GM23338 (cell line): ENCODE results near the gene STPG4. TPM values are rescaled to one million over a fixed set of nuclear protein-coding genes. Genes with fewer than 3 reads are reported as not detected.

Experiments used
- ATAC-seq: fragments of 200-7000 bp; cut with Tn5 transposase; 3 replicates; pipeline ENCODE4 v1.9.1; 2020
- DNase-seq: peaks from one replicate; pipeline ENCODE4 v3.0.0-alpha.2; 2015; ENCODE audit warnings: low spot score
- H2AFZ ChIP-seq: fragments of 200-600 bp; sonication (generic); 2 replicates; pipeline ENCODE4 v1.8.0; 2016; ENCODE audit warnings: antibody characterized with exemption, mild to moderate bottlenecking, moderate library complexity
- H3F3A ChIP-seq: fragments of 200-600 bp; sonication (generic); replicated peaks from 2 replicates; pipeline ENCODE4 v1.8.0; 2017; ENCODE audit warnings: antibody characterized with exemption, mixed run types, low read depth
- H3K27ac ChIP-seq: fragments of 200-600 bp; sonication (generic); 2 replicates; pipeline ENCODE4 v1.6.1; 2016; ENCODE audit warnings: low read depth
- H3K27me3 ChIP-seq: fragments of 200-600 bp; sonication (generic); 2 replicates; pipeline ENCODE4 v1.8.0; 2016; ENCODE audit warnings: mild to moderate bottlenecking, mixed run types, moderate library complexity; ENCODE audit not compliant: insufficient read depth
- H3K36me3 ChIP-seq: fragments of 200-600 bp; sonication (generic); 2 replicates; pipeline ENCODE4 v1.8.0; 2016; ENCODE audit warnings: mild to moderate bottlenecking; ENCODE audit not compliant: insufficient read depth
- H3K4me1 ChIP-seq: fragments of 200-600 bp; sonication (generic); 2 replicates; pipeline ENCODE4 v1.8.0; 2016; ENCODE audit warnings: mild to moderate bottlenecking, moderate library complexity; ENCODE audit not compliant: insufficient read depth
- H3K4me2 ChIP-seq: fragments of 200-600 bp; sonication (generic); 2 replicates; pipeline ENCODE4 v1.7.1; 2017; ENCODE audit warnings: mixed run types
- H3K4me3 ChIP-seq: fragments of 200-600 bp; sonication (generic); 2 replicates; pipeline ENCODE4 v1.6.1; 2016; ENCODE audit warnings: mixed run types
- H3K79me2 ChIP-seq: fragments of 200-600 bp; sonication (generic); replicated peaks from 2 replicates; pipeline ENCODE4 v1.8.0; 2017; ENCODE audit warnings: mild to moderate bottlenecking; ENCODE audit not compliant: insufficient read depth
- H3K9me2 ChIP-seq: fragments of 200-600 bp; sonication (generic); 2 replicates; pipeline ENCODE4 v1.8.0; 2017; ENCODE audit not compliant: insufficient read depth
- H4K20me1 ChIP-seq: fragments of 200-600 bp; sonication (generic); replicated peaks from 2 replicates; pipeline ENCODE4 v1.8.0; 2017; ENCODE audit warnings: mild to moderate bottlenecking; ENCODE audit not compliant: insufficient read depth
- H3K27ac Mint-ChIP-seq: 2 replicates; pipeline ENCODE4 v1.8.0; 2020; ENCODE audit warnings: inconsistent platforms, mild to moderate bottlenecking, moderate library complexity, mixed read lengths
- H3K27me3 Mint-ChIP-seq: 3 replicates; pipeline ENCODE4 v1.8.0; 2022; ENCODE audit warnings: low read depth, mild to moderate bottlenecking, moderate library complexity, mixed read lengths, inconsistent platforms; ENCODE audit not compliant: insufficient read depth, poor library complexity
- H3K36me3 Mint-ChIP-seq: 3 replicates; pipeline ENCODE4 v1.8.0; 2021; ENCODE audit warnings: low read depth, mild to moderate bottlenecking, inconsistent platforms, moderate library complexity, mixed read lengths
- H3K4me1 Mint-ChIP-seq: 3 replicates; pipeline ENCODE4 v1.8.0; 2020; ENCODE audit warnings: mild to moderate bottlenecking, inconsistent platforms, mixed read lengths
- H3K4me3 Mint-ChIP-seq: 3 replicates; pipeline ENCODE4 v1.8.0; 2021; ENCODE audit warnings: moderate library complexity, mild to moderate bottlenecking, inconsistent platforms, mixed read lengths
- H3K9me3 Mint-ChIP-seq: 3 replicates; pipeline ENCODE4 v1.8.0; 2020; ENCODE audit warnings: moderate library complexity, mild to moderate bottlenecking, inconsistent platforms, mixed read lengths
- CREB1 ChIP-seq: fragments of 250-450 bp; sonication (Bioruptor Pico); IDR thresholded peaks from 2 replicates; pipeline ENCODE4 v1.5.0; 2020; ENCODE audit warnings: low read depth, mild to moderate bottlenecking, moderate library complexity
- EZH2 ChIP-seq: fragments of 200-600 bp; sonication (generic); IDR thresholded peaks from one replicate; pipeline ENCODE4 v1.8.0; 2017; ENCODE audit warnings: antibody characterized with exemption, mild to moderate bottlenecking, low read depth; ENCODE audit not compliant: unreplicated experiment
- NANOG ChIP-seq: IDR thresholded peaks from 2 replicates; pipeline ENCODE4 v1.6.1; 2016; ENCODE audit warnings: antibody characterized with exemption, borderline replicate concordance
- polyA plus RNA-seq: library from polyadenylated mRNA; unstranded; fragments of >200 nt; fragmentation: Nextera tagmentation; extraction: Ambion mirVana; gene quantifications from 2 replicates; pipeline ENCODE4 v1.2.1, GENCODE V29; 2016
- total RNA-seq: library from RNA; depleted of rRNA; stranded (reverse); fragments of >200 nt; shearing (Covaris generic); gene quantifications from 2 replicates; pipeline ENCODE4 v1.2.3, GENCODE V29; 2014
- TF ChIP-seq, protein P1 (sequence below): IDR thresholded peaks from 2 replicates; pipeline ENCODE4 v1.6.1; 2016; ENCODE audit warnings: antibody characterized with exemption
- TF ChIP-seq, protein P2 (sequence below): IDR thresholded peaks from one replicate; pipeline ENCODE4 v1.6.1; 2018; ENCODE audit warnings: antibody characterized with exemption; ENCODE audit not compliant: unreplicated experiment

The STPG4 gene
- total and polyA plus RNA-seq, 2 experiments from 2014 or later: 0.28 TPM; not detected in 1

DNA sequence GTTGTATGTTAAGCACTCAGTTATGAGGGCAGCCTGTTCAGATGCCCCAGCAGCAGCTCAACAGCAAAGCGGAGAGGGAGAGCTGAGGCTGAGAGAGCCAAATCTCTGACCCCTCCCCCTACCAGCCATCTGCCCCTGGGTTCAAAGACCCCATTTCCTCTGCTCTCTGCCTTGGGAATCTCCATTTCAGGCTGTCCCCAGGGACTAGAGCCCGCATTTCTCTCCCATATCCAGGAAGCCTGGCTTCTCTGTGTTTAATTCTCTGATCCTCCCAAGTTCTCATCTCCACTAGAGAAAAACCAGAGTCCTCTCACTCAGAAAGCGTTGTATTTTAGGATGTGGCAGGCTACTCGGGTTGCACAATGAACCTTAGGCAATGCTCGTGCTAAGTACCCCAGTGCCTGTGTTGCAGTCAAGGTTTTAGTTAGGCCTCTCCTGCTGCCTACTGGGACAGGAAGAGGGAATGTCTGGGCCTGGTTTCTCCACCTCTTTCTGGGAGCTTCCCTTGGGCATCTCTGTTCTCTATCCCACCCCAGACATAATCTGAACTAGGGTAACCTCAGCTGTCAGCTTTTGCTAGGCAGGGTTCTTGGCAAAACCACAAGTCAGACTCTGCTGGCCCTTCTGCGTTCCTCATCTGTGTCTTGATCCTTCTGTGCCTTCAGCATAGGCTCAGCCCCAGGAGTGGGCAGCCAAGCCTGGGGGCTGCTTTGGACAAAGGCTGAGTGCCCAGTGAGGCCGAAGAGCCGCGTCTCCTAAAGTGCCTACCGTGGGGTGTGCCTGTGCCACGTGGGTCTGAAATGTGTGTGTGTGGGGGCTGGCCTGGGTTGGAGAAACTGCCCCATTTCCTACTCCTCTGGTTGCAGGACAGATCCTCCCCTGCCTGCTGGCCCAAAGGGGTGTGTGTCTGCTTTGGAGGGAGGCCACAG, 96.8 kb downstream of the STPG4 start:
- Histone ChIP-seq H3K4me1 (peaks cover 18% of the 10 kb centered on the region; the same call in 1 of the 2 replicates), H3K36me3 (no peaks in the 10 kb centered on the region), H3K4me2 (peak overlapping the region; percentile 43; the same call in 1 of the 2 replicates), H3K4me3 (no peak overlapping the region), H3K79me2 (no peaks in the 10 kb centered on the region), H3K27ac (no peak overlapping the region), H2AFZ (no peak overlapping the region), H3K27me3 (no peaks in the 10 kb centered on the region), H4K20me1 (no peaks in the 10 kb centered on the region), H3K9me2 (no peaks in the 10 kb centered on the region), H3F3A (no peaks in the 10 kb centered on the region)
- no peak overlapping the region; the same call in 2 of the 3 replicates for H3K4me3 Mint-ChIP-seq
- H3K27ac Mint-ChIP-seq: peak overlapping the region; percentile 51; the same call in 1 of the 2 replicates
- H3K4me1 Mint-ChIP-seq: peaks cover 38% of the 10 kb centered on the region
- H3K9me3 Mint-ChIP-seq: no peaks in the 10 kb centered on the region
- DNase-seq (no peak), ATAC-seq (peak; percentile 7; the same call in 2 of the 3 replicates)
- peaks cover 6% of the 10 kb centered on the region for H3K27me3 Mint-ChIP-seq
- H3K36me3 Mint-ChIP-seq: no peaks in the 10 kb centered on the region
- no peak for TF ChIP-seq EZH2
- TF ChIP-seq NANOG: no peak

DNA sequence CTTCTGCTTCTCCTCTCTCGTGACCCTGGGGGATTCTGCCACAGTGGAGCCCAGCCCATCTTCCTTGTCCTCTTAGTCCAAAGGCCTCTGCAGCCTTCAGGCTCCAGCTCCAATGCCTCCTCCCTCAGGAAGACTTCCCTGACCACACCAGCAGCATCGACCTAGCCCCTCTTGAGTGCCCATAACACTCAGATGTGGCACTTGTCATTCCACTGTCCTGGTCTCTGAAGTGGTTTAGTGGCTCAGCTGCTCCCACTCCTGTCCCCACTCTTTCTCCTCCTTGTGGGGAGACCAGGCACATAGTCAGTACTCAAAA, 97.5 kb downstream of the STPG4 start:
- Histone ChIP-seq H3K4me3 (no peak overlapping the region), H3K9me2 (no peaks in the 10 kb centered on the region), H3F3A (no peaks in the 10 kb centered on the region), H3K4me1 (peaks cover 18% of the 10 kb centered on the region; the same call in 1 of the 2 replicates), H3K27ac (no peak overlapping the region), H3K36me3 (no peaks in the 10 kb centered on the region), H3K27me3 (no peaks in the 10 kb centered on the region), H3K4me2 (no peak overlapping the region; the same call in 1 of the 2 replicates), H2AFZ (no peak overlapping the region), H4K20me1 (no peaks in the 10 kb centered on the region), H3K79me2 (no peaks in the 10 kb centered on the region)
- no peak overlapping the region; the same call in 2 of the 3 replicates for H3K4me3 Mint-ChIP-seq
- H3K36me3 Mint-ChIP-seq: no peaks in the 10 kb centered on the region
- H3K9me3 Mint-ChIP-seq: no peaks in the 10 kb centered on the region
- ATAC-seq (no peak), DNase-seq (no peak)
- H3K27ac Mint-ChIP-seq: peak overlapping the region; percentile 51; the same call in 1 of the 2 replicates
- TF ChIP-seq, protein P1, sequence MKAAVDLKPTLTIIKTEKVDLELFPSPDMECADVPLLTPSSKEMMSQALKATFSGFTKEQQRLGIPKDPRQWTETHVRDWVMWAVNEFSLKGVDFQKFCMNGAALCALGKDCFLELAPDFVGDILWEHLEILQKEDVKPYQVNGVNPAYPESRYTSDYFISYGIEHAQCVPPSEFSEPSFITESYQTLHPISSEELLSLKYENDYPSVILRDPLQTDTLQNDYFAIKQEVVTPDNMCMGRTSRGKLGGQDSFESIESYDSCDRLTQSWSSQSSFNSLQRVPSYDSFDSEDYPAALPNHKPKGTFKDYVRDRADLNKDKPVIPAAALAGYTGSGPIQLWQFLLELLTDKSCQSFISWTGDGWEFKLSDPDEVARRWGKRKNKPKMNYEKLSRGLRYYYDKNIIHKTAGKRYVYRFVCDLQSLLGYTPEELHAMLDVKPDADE: no peak
- H3K4me1 Mint-ChIP-seq: peaks cover 33% of the 10 kb centered on the region
- H3K27me3 Mint-ChIP-seq: peaks cover 6% of the 10 kb centered on the region

DNA sequence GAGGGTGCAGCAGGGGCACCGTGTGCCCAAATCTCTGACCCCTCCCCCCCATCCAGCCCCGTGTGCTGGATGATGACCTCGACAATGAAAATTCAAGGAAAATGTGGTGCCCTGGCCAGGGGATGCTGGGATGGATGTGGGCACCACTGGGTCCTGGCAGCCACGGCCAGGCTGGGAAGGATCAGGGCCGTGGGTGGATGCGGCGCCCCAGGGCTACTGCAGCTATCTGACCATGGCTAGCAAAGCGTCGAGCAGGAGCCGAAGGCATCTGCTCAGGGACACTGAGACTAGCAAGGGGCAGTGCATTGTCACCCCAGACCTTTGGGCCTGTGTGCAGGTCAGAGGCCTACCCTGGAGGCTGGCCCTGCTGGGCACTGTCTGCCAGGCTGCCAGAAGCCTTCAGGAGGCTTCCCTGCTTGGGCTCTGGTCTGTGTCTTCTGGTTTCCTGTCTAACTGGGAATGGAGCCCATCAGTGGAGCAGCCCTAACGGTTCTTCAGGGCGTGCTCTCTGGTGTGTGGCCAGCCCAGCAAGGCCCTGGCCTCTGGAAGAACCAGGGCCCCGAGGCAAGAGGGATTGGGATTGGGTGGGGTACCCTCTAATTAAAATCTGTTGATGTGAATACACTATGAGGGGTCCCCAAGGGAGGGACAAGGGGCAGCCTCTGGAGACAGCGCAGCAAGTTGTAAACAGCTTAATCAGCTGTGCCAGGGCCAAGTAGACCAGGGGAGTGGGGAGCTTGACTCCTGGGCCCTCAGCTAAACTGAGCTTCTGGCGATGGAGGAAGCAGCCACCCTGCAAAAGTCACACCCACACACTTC, 98.0 kb downstream of the STPG4 start:
- H3K9me2 ChIP-seq: no peaks in the 10 kb centered on the region
- H2AFZ ChIP-seq: no peak overlapping the region
- ATAC-seq (no peak; the same call in 2 of the 3 replicates), DNase-seq (no peak)
- Mint-ChIP-seq H3K27me3 (peaks cover 6% of the 10 kb centered on the region), H3K4me3 (no peak overlapping the region; the same call in 2 of the 3 replicates), H3K4me1 (peaks cover 32% of the 10 kb centered on the region), H3K36me3 (no peaks in the 10 kb centered on the region), H3K27ac (no peak overlapping the region; the same call in 1 of the 2 replicates), H3K9me3 (no peaks in the 10 kb centered on the region)
- no peaks in the 10 kb centered on the region for H3F3A ChIP-seq
- H3K4me2 ChIP-seq: no peak overlapping the region
- no peaks in the 10 kb centered on the region for H4K20me1 ChIP-seq
- peaks cover 18% of the 10 kb centered on the region; the same call in 1 of the 2 replicates for H3K4me1 ChIP-seq
- H3K79me2 ChIP-seq: no peaks in the 10 kb centered on the region
- H3K36me3 ChIP-seq: no peaks in the 10 kb centered on the region
- H3K27ac ChIP-seq: no peak overlapping the region
- H3K27me3 ChIP-seq: no peaks in the 10 kb centered on the region
- no peak overlapping the region for H3K4me3 ChIP-seq
- TF ChIP-seq, protein P2, sequence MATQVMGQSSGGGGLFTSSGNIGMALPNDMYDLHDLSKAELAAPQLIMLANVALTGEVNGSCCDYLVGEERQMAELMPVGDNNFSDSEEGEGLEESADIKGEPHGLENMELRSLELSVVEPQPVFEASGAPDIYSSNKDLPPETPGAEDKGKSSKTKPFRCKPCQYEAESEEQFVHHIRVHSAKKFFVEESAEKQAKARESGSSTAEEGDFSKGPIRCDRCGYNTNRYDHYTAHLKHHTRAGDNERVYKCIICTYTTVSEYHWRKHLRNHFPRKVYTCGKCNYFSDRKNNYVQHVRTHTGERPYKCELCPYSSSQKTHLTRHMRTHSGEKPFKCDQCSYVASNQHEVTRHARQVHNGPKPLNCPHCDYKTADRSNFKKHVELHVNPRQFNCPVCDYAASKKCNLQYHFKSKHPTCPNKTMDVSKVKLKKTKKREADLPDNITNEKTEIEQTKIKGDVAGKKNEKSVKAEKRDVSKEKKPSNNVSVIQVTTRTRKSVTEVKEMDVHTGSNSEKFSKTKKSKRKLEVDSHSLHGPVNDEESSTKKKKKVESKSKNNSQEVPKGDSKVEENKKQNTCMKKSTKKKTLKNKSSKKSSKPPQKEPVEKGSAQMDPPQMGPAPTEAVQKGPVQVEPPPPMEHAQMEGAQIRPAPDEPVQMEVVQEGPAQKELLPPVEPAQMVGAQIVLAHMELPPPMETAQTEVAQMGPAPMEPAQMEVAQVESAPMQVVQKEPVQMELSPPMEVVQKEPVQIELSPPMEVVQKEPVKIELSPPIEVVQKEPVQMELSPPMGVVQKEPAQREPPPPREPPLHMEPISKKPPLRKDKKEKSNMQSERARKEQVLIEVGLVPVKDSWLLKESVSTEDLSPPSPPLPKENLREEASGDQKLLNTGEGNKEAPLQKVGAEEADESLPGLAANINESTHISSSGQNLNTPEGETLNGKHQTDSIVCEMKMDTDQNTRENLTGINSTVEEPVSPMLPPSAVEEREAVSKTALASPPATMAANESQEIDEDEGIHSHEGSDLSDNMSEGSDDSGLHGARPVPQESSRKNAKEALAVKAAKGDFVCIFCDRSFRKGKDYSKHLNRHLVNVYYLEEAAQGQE: no peak
- TF ChIP-seq, protein P1: no peak
- TF ChIP-seq CREB1 (CRISPR knock-in tag) (no peak), NANOG (no peak)
